GM12872 (cell line): ENCODE measurements around the gene TUT1.

ENCODE experiments used
- TF ChIP-seq, protein P1 (sequence below): IDR thresholded peaks from 3 replicates; pipeline ENCODE4 v1.5.1; 2011; ENCODE audit warnings: low read depth, mild to moderate bottlenecking, low read length, moderate library complexity; ENCODE audit not compliant: insufficient read depth

The TUT1 gene

DNA sequence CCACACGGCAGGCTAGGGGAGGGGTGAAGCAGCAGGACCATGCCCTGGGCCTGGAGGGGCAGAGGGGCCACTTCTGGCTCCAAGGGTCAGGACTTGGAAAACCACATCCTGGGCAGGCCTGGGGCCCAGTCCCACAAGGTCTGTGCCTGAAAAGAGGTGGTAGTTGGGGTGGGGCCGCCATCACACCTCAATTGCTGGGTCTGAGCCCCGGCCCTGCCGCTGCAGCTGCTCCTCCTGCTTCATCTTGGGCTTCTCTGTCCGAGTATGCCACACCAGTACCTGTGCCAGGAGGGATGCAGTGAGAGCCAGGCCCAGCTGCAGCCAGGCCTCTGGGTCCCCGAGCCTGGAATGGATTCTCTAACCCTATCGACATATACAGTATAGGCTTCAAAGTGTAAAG lies 24.2 kb upstream of the TUT1 start:
- TF ChIP-seq, protein P1, sequence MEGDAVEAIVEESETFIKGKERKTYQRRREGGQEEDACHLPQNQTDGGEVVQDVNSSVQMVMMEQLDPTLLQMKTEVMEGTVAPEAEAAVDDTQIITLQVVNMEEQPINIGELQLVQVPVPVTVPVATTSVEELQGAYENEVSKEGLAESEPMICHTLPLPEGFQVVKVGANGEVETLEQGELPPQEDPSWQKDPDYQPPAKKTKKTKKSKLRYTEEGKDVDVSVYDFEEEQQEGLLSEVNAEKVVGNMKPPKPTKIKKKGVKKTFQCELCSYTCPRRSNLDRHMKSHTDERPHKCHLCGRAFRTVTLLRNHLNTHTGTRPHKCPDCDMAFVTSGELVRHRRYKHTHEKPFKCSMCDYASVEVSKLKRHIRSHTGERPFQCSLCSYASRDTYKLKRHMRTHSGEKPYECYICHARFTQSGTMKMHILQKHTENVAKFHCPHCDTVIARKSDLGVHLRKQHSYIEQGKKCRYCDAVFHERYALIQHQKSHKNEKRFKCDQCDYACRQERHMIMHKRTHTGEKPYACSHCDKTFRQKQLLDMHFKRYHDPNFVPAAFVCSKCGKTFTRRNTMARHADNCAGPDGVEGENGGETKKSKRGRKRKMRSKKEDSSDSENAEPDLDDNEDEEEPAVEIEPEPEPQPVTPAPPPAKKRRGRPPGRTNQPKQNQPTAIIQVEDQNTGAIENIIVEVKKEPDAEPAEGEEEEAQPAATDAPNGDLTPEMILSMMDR: no peak

DNA sequence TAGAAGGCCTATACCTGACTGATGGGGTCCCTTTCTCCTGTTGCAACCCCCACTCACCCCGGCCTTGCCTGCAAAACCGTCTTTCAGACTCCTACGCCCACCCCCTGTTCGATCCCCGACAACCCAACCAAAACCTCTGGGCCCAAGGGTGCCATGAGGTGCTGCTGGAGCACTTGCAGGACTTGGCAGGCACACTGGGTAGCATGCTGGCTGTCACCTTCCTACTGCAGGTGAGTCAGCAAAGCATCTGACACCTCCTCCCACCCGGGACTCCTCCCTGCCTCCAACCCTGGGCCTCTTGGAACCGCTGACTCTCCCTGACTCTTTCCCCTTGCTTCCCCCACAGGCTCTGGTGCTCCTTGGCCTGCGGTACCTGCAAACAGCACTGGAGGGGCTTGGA lies 23.0 kb upstream of the TUT1 start:
- TF ChIP-seq, protein P1: no peak

DNA sequence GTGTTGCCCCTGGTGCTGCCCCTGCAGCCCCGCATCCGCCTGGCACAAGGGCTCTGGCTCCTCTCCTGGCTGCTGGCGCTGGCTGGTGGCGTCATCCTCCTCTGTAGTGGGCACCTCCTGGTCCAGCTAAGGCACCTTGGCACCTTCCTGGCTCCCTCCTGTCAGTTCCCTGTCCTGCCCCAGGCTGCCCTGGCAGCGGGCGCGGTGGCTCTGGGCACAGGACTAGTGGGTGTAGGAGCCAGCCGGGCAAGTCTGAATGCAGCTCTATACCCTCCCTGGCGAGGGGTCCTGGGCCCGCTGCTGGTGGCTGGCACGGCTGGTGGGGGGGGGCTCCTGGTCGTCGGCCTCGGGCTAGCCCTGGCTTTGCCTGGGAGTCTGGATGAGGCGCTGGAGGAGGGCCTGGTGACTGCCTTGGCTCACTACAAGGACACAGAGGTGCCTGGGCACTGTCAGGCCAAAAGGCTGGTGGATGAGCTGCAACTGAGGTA lies 22.0 kb upstream of the TUT1 start:
- TF ChIP-seq, protein P1: no peak

DNA sequence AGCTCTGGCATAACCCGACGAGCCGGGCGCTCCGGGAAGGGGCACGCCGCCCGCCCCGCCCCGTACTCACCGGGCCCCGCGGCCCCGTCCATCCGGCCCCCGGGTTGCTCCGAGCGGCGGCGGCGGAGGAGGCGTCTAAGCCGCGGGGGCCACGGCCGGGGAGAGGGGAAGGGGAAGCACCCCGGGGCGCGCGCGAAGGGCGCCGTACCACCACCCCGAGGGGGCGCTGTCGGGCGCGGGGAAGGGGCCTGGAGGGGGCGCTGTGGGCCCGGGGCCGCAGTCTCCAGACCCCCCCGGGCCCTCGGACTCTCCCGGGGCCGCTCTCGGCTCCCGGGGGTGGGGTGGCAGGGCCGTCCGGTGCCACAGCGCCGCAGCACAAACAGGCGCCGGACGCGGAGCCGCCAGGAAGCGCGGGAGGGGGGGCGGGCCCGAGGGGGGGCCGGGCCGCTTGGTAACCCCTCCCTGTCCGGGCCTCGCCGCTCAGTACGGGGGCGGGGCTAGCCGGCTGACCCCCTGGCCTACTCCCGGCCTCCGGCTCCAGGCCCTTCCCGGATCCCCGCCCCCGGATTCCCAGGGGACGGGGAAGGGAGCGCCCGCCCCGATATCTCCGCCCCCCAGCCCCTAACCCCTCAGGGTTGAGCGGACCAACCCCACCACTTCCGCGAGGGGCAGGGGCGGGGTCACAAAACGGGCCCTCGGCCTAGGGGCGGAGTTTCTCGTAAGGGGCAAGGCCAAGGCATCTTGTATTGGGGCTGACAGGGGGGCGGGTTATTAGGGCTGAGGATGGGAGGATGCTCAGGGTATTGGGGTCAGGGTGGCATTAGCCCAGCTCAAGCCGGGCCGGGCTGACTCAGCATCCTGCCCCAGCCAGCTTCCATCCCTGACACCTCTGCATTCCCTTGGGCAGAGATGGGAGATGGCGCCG lies 21.3 kb upstream of the TUT1 start, which contains the start of the genes EML3 and ROM1:
TSS of gene EML3 (minus strand) at position 410 of the 925 bp plus-strand sequence. CDS start at position 92, 318 bp downstream.
TSS of gene ROM1 (plus strand) at position 892 of the 925 bp plus-strand sequence. CDS start at position 917, 25 bp downstream.
- TF ChIP-seq, protein P1: peak; percentile 88

DNA sequence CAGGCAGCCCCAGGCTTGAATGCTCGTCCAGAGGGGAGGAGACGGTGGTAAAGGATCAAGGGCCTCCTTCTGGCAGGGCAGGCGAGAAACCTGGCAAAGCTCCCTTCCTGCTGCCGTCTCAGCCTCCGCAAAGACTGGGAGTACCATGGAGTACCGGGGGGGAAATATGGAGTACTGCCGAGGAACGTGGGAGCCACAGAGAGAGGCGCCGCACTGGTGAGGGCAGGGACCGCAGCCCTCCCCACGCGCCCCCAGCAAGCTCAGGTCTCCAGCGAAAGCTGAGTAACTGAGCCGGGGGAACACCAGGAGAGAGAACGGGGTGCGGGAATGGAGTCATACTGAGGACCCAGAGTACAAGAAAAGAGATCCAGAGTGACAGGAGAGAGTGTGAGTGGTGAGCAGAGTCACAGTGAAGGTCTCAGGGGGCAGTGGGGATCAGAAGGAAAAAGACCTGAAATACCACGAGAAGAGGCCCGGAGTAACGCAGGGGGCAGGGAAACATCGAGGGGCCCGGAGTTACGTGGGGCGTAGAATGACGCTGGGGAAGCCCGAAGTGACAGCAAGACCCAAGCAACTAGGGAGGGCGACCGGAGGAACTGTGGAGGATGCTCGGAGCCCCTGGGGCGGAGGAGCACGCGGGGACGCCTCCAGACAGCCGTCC lies 20.5 kb upstream of the TUT1 start:
- TF ChIP-seq, protein P1: no peak

DNA sequence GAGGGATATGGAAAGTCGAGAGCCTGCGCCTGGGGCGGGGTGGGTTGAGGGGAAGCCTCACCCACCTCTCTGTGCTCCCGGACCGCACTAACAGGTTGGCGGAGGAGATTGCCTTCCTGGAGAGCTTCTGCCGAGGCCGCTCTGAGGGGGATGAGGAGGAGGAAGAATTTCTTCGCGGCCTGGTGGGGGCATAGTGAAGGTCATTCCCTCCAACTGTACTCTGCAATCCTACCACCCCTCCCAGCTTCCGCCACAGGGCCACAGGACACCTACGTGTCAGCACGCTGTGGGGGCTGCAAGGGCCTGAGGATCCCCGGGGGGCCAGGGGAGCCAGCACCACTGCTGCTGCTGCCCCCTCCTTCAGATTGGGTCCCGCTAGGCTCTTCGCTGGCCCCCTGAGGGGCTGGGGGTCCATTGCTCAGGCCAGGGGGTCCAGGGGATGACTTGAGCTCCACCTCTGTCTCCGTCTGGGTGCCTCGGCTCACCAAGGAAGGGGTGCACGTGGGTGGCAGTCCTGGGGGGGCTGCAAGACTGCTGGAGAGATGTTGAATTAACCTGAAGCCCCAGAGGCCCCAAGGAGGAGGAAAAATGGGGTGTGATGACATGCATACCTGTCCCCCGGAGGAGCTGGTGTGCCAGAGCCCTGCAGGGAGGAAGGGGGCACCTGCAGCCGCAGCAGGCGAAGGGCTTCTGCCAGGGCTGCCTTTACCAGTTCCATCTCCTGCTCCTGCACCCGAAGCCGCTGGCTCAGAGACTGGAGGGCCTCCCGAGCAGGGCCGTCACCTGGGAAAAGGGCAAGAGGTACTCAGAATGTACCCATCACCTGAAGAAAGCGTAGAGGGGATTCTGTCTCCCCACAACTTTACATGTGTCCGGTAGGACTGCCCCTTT lies 19.7 kb upstream of the TUT1 start:
- TF ChIP-seq, protein P1: no peak
